H1 (cell line): ENCODE results near the gene COPZ2. TPM values are rescaled to one million over a fixed set of nuclear protein-coding genes. Genes with fewer than 3 reads are reported as not detected.

Experiments used
- CTCF ChIA-PET: fragments of 300-600 bp; sonication (Branson Sonifier 250); formaldehyde crosslinking; loops from one replicate; lab custom pipeline; 2021; ENCODE audit not compliant: partially characterized antibody; lab: Charles Lee
- POLR2A ChIA-PET: fragments of 300-600 bp; sonication (Branson Sonifier 250); formaldehyde crosslinking; loops from one replicate; lab custom pipeline; 2021; ENCODE audit warnings: inconsistent platforms; ENCODE audit not compliant: partially characterized antibody; lab: Charles Lee
- DNase-seq, 2 experiments: peaks; one replicate each; pipeline versions ENCODE4 v3.0.0 to v3.0.0-alpha.2; 2010 to 2022; ENCODE audit warnings: low spot score in 2 of 2, low read depth in 1 of 2, mixed read lengths in 1 of 2
- FAIRE-seq: peaks from 2 replicates; lab custom pipeline; 2011; peaks lifted over from hg19 to GRCh38; lab: Jason Lieb, UNC
- H2AFZ ChIP-seq: 2 replicates; pipeline ENCODE4 v1.8.1; 2012; ENCODE audit warnings: low read length, inconsistent platforms
- H2AK5ac ChIP-seq: 2 replicates; pipeline ENCODE4 v1.6.1; 2013; ENCODE audit warnings: low read depth, low read length
- H2BK120ac ChIP-seq: replicated peaks from 2 replicates; pipeline ENCODE3; 2013; ENCODE audit warnings: low read depth, low read length, inconsistent platforms
- H2BK12ac ChIP-seq: 2 replicates; pipeline ENCODE4 v1.6.1; 2013; ENCODE audit warnings: low read depth, low read length
- H2BK15ac ChIP-seq: 2 replicates; pipeline ENCODE4 v1.6.1; 2013; ENCODE audit warnings: low read length
- H2BK20ac ChIP-seq: 2 replicates; pipeline ENCODE4 v1.6.1; 2013; ENCODE audit warnings: low read length
- H2BK5ac ChIP-seq: 2 replicates; pipeline ENCODE4 v1.6.1; 2013; ENCODE audit warnings: low read depth, low read length
- H3K14ac ChIP-seq: 2 replicates; pipeline ENCODE4 v1.6.1; 2013; ENCODE audit warnings: inconsistent platforms; ENCODE audit not compliant: insufficient read length
- H3K18ac ChIP-seq: 2 replicates; pipeline ENCODE4 v1.6.1; 2013; ENCODE audit warnings: low read length; ENCODE audit errors: extremely low read depth
- H3K23ac ChIP-seq: 2 replicates; pipeline ENCODE4 v1.6.1; 2013; ENCODE audit warnings: inconsistent platforms; ENCODE audit not compliant: insufficient read length
- H3K23me2 ChIP-seq: 2 replicates; pipeline ENCODE4 v1.6.1; 2013; ENCODE audit warnings: low read depth, low read length
- H3K27ac ChIP-seq: 2 replicates; pipeline ENCODE4 v1.6.1; 2011; ENCODE audit warnings: low read depth, low read length, inconsistent platforms
- H3K27me3 ChIP-seq, 4 experiments: replicated peaks in 1 of 4; 1 replicate in 1 of 4; 2 replicates in 3 of 4; pipeline versions ENCODE4 v1.6.1 to v1.8.1; 2011 to 2013; ENCODE audit warnings: low read length in 3 of 4, mild to moderate bottlenecking in 3 of 4, inconsistent platforms in 2 of 4, mixed read lengths in 2 of 4, moderate library complexity in 1 of 4; ENCODE audit not compliant: control insufficient read depth in 3 of 4, insufficient read depth in 3 of 4; ENCODE audit errors: extremely low read depth in 1 of 4
- H3K36me3 ChIP-seq, 4 experiments: 2 replicates each; pipeline versions ENCODE4 v1.6.1 to v1.8.1; 2011 to 2013; ENCODE audit warnings: mild to moderate bottlenecking in 4 of 4, low read length in 3 of 4, moderate library complexity in 2 of 4, control low read depth in 1 of 4, inconsistent platforms in 1 of 4; ENCODE audit not compliant: insufficient read depth in 4 of 4, control insufficient read depth in 2 of 4
- H3K4ac ChIP-seq: replicated peaks from 2 replicates; pipeline ENCODE3; 2013; ENCODE audit warnings: low read length, low read depth, mixed read lengths, inconsistent platforms; ENCODE audit not compliant: insufficient read length
- H3K4me1 ChIP-seq, 4 experiments: replicated peaks in 1 of 4; 1 replicate in 1 of 4; 2 replicates in 3 of 4; pipeline versions ENCODE4 v1.6.1 to v1.8.1; 2011 to 2013; ENCODE audit warnings: low read length in 3 of 4, inconsistent platforms in 2 of 4, mixed read lengths in 1 of 4; ENCODE audit not compliant: insufficient read depth in 4 of 4, control insufficient read depth in 3 of 4
- H3K4me2 ChIP-seq, 2 experiments: 2 replicates each; pipeline versions ENCODE4 v1.6.1 to v1.8.1; 2011 to 2013; ENCODE audit warnings: low read depth in 2 of 2, low read length in 2 of 2, control low read depth in 1 of 2, inconsistent platforms in 1 of 2, mild to moderate bottlenecking in 1 of 2; ENCODE audit not compliant: insufficient read depth in 1 of 2
- H3K4me3 ChIP-seq, 4 experiments: fragments of 200-600, 300-600 bp in 1 of 4; sonication (generic), shearing (Covaris generic), sonication (Bioruptor Twin) in 1 of 4; 2 replicates each; pipeline versions ENCODE4 v1.5.1 to v1.8.1; 2011 to 2016; ENCODE audit warnings: low read length in 4 of 4, low read depth in 3 of 4, control low read depth in 2 of 4, inconsistent platforms in 2 of 4, mild to moderate bottlenecking in 2 of 4, mixed read lengths in 1 of 4, moderate library complexity in 1 of 4; ENCODE audit not compliant: insufficient read depth in 2 of 4; ENCODE audit errors: extremely low read depth in 1 of 4
- H3K56ac ChIP-seq: replicated peaks from 2 replicates; pipeline ENCODE3; 2013; ENCODE audit warnings: low read depth, mild to moderate bottlenecking, mixed read lengths, low read length, inconsistent platforms; ENCODE audit not compliant: insufficient read length
- H3K79me1 ChIP-seq: 2 replicates; pipeline ENCODE4 v1.6.1; 2013; ENCODE audit warnings: low read depth, low read length, control low read depth
- H3K79me2 ChIP-seq, 2 experiments: 2 replicates each; pipeline versions ENCODE4 v1.6.1 to v1.8.1; 2012 to 2013; ENCODE audit warnings: low read length in 2 of 2, mild to moderate bottlenecking in 2 of 2, inconsistent platforms in 1 of 2; ENCODE audit not compliant: insufficient read depth in 2 of 2, control insufficient read depth in 1 of 2
- H3K9ac ChIP-seq, 4 experiments: replicated peaks in 1 of 4; 1 replicate in 1 of 4; 2 replicates in 3 of 4; pipeline versions ENCODE4 v1.6.1 to v1.8.1; 2011 to 2013; ENCODE audit warnings: low read depth in 3 of 4, low read length in 3 of 4, control low read depth in 2 of 4, mild to moderate bottlenecking in 2 of 4, moderate library complexity in 2 of 4, inconsistent platforms in 1 of 4; ENCODE audit errors: extremely low read depth in 1 of 4
- H3K9me3 ChIP-seq, 2 experiments: 2 replicates each; pipeline versions ENCODE4 v1.6.1 to v1.8.1; 2012 to 2013; ENCODE audit warnings: mild to moderate bottlenecking in 2 of 2, moderate library complexity in 2 of 2, control low read depth in 1 of 2, inconsistent platforms in 1 of 2, low read depth in 1 of 2, low read length in 1 of 2, mixed read lengths in 1 of 2; ENCODE audit not compliant: insufficient read depth in 2 of 2
- H4K20me1 ChIP-seq, 2 experiments: replicated peaks in 1 of 2; 2 replicates each; pipeline versions ENCODE3 to v1.8.1; 2011 to 2013; ENCODE audit warnings: inconsistent platforms in 2 of 2, low read length in 2 of 2, mild to moderate bottlenecking in 1 of 2; ENCODE audit not compliant: insufficient read depth in 2 of 2, control insufficient read depth in 1 of 2
- H4K5ac ChIP-seq: 2 replicates; pipeline ENCODE4 v1.6.1; 2013; ENCODE audit warnings: low read length, low read depth, mixed read lengths, inconsistent platforms; ENCODE audit not compliant: insufficient read length
- H4K8ac ChIP-seq: 2 replicates; pipeline ENCODE4 v1.8.0; 2013; ENCODE audit warnings: mild to moderate bottlenecking, moderate library complexity, low read length, inconsistent platforms; ENCODE audit not compliant: insufficient read depth; ENCODE audit errors: extremely low read depth
- H4K91ac ChIP-seq: replicated peaks from 2 replicates; pipeline ENCODE3; 2013; ENCODE audit warnings: low read length, mixed read lengths, inconsistent platforms; ENCODE audit not compliant: insufficient read length
- KDM1A ChIP-seq: fragments of 200-600, 300-600 bp; sonication (generic); IDR thresholded peaks from 2 replicates; pipeline ENCODE4 v1.7.1; 2016; ENCODE audit warnings: mild to moderate bottlenecking, low read length, borderline replicate concordance
- WGBS, 2 experiments: shearing (Covaris generic) in 1 of 2; methylation state at CpG; one replicate each; pipeline versions ENCODE4 v1.1.6 to v1.1.7; 2013 to 2015; ENCODE audit warnings: low lambda C conversion rate in 2 of 2, mixed read lengths in 2 of 2, inconsistent platforms in 1 of 2, low coverage in 1 of 2, missing lambda C conversion rate in 1 of 2; ENCODE audit not compliant: insufficient replicate concordance in 2 of 2, insufficient coverage in 1 of 2, insufficient read length in 1 of 2; ENCODE audit errors: extremely low coverage in 1 of 2, missing lambda C conversion rate in 1 of 2; 5-methylcytosine and 5-hydroxymethylcytosine counted together
- polyA plus RNA-seq, 7 experiments: library from polyadenylated mRNA; depleted of rRNA in 3 of 7; stranded (reverse) in 5 of 7; unstranded in 2 of 7; fragments of >200 nt in 5 of 7; fragments of 200-250 nt in 2 of 7; gene quantifications; 1 replicate in 5 of 7; 2 replicates in 1 of 7; 4 replicates in 1 of 7; pipeline versions ENCODE4 v1.2.1 to v1.2.3, GENCODE V29; 2011 to 2013; ENCODE audit warnings: missing spikeins in 2 of 7, mixed read lengths in 2 of 7
- total RNA-seq: library from RNA; stranded (reverse); fragmentation: NEBNext Ultra II Directional; extraction: Animal tissue kit (Norgen Biotek cat#: 25700); gene quantifications from 2 replicates; pipeline ENCODE4 v1.2.1, GENCODE V29; 2021

Gene COPZ2
- total and polyA plus RNA-seq, 2 of the 8 experiments (the other 6 are each of a cell fraction or from before 2014, with no cell fraction given), result 0.24 TPM; not detected in 1

DNA sequence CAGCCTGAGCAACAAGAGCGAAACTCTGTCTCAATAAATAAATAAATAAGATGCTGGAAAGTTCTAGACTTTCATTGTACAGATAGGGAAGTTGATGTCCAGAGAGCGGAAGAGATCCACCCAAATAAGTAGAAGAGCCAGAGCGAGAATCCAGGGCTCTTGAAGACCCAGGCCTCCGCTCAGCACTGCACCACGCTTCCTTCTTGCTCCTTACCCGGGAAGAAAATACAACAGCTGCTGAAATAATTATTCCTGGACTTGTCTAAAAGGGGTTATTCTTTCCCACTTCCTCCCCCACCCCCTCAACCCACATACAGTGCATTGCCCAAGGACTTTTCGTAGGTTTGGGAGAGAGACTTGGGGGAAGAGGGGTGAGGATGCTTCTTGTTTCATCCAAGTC lies 40.0 kb downstream of the COPZ2 start:
- Histone ChIP-seq H3K27me3 (no peaks in the 10 kb centered on the region), H2BK120ac (no peak overlapping the region), H3K18ac (no peak overlapping the region), H3K4me3 (no peak overlapping the region), H3K79me2 (no peaks in the 10 kb centered on the region), H2AK5ac (no peak overlapping the region), H4K5ac (no peak overlapping the region), H3K9me3 (no peaks in the 10 kb centered on the region), H2BK12ac (no peak overlapping the region), H4K91ac (no peak overlapping the region), H3K9ac (no peak overlapping the region), H3K14ac (no peak overlapping the region), H3K27ac (no peak overlapping the region), H2AFZ (no peak overlapping the region), H3K23ac (no peak overlapping the region), H3K56ac (no peak overlapping the region), H2BK5ac (no peak overlapping the region), H3K36me3 (no peaks in the 10 kb centered on the region), H4K20me1 (no peaks in the 10 kb centered on the region), H3K4me2 (no peak overlapping the region), H4K8ac (no peak overlapping the region), H3K79me1 (no peaks in the 10 kb centered on the region), H3K4ac (no peak overlapping the region), H2BK15ac (0 out of 2 replicates have a peak overlapping the region, but pooled peaks have one; percentile 61), H2BK20ac (no peak overlapping the region), H3K4me1 (peaks cover 14 to 28% (median 23%) of the 10 kb centered on the region in 4 experiments), H3K23me2 (no peaks in the 10 kb centered on the region)
- ChIA-PET POLR2A (interaction anchor here (1.2 to 2.9 kb wide), 3 partner anchors 8 to 28 kb away, joined by 3 to 8 read pairs (median 4); no protein-coding TSS in a partner anchor), CTCF (interaction anchor here (3.0 to 27.8 kb wide), 4 partner anchors 9 to 46 kb away, joined by 17 to 493 read pairs (median 158); partner anchors contain the start of genes PNPO and PRR15L)
- no peak for FAIRE-seq
- no peak for TF ChIP-seq KDM1A
- DNase-seq, result no peak
- WGBS, 2 experiments, result 96% methylated on average over 7 of the region's 7 CpGs; no CpG with 5 or more reads in 1 of the 2 experiments
